HepG2 (cell line): ENCODE measurements around the gene KPNB1. TPM values are rescaled to one million over a fixed set of nuclear protein-coding genes. Genes with fewer than 3 reads are reported as not detected.

Experiments used
- ATF1 ChIP-seq: IDR thresholded peaks from 2 replicates; pipeline ENCODE4 v1.6.1; 2016; ENCODE audit warnings: mild to moderate bottlenecking, control low read depth
- ATF7 ChIP-seq, 2 experiments: fragments of 450-650 bp in 1 of 2; sonication (generic) in 1 of 2; formaldehyde crosslinking in 1 of 2; IDR thresholded peaks; 2 replicates each; pipeline versions ENCODE4 v1.4.0 to v1.6.1; 2016 to 2020; ENCODE audit warnings: antibody characterized with exemption in 1 of 2, mild to moderate bottlenecking in 1 of 2, missing genetic modification reagents in 1 of 2
- ATM ChIP-seq: fragments of 450-650 bp; IDR thresholded peaks from 2 replicates; pipeline ENCODE4 v1.7.1; 2017; ENCODE audit warnings: mild to moderate bottlenecking, borderline replicate concordance
- BORCS8-MEF2B ChIP-seq: sonication (generic); formaldehyde crosslinking; IDR thresholded peaks from 2 replicates; pipeline ENCODE4 v1.8.0; 2022; ENCODE audit warnings: mild to moderate bottlenecking, missing genetic modification reagents
- CCDC6 ChIP-seq: sonication (generic); formaldehyde crosslinking; IDR thresholded peaks from 2 replicates; pipeline ENCODE4 v1.8.1; 2022; ENCODE audit warnings: mild to moderate bottlenecking, missing genetic modification reagents, moderate library complexity
- ETV5 ChIP-seq: IDR thresholded peaks from 2 replicates; pipeline ENCODE4 v1.6.1; 2018; ENCODE audit warnings: missing biosample characterization, missing genetic modification reagents, inconsistent platforms, borderline replicate concordance
- FOSL1 ChIP-seq: sonication (generic); formaldehyde crosslinking; IDR thresholded peaks from 2 replicates; pipeline ENCODE4 v1.9.0; 2021; ENCODE audit warnings: missing genetic modification reagents, borderline replicate concordance
- NR2F2 ChIP-seq: IDR thresholded peaks from 2 replicates; pipeline ENCODE4 v1.6.1; 2012; ENCODE audit warnings: low read depth, inconsistent platforms, borderline replicate concordance
- NR3C1 ChIP-seq: sonication (generic); formaldehyde crosslinking; IDR thresholded peaks from 2 replicates; pipeline ENCODE4 v1.4.0; 2020; ENCODE audit warnings: missing genetic modification reagents
- POLR2AphosphoS2 ChIP-seq: IDR thresholded peaks from 2 replicates; pipeline ENCODE4 v1.6.1; 2011; ENCODE audit warnings: low read depth, low read length, improper control_type of control experiment
- RXRB ChIP-seq: IDR thresholded peaks from 2 replicates; pipeline ENCODE4 v1.6.1; 2016; ENCODE audit warnings: borderline replicate concordance, missing genetic modification reagents, missing compliant biosample characterization
- TBX2 ChIP-seq: sonication (generic); formaldehyde crosslinking; IDR thresholded peaks from 2 replicates; pipeline ENCODE4 v1.5.0; 2020; ENCODE audit warnings: missing genetic modification reagents, mild to moderate bottlenecking, borderline replicate concordance
- ZBTB21 ChIP-seq: sonication (generic); formaldehyde crosslinking; IDR thresholded peaks from 2 replicates; pipeline ENCODE4 v1.4.0; 2020; ENCODE audit warnings: missing genetic modification reagents
- ZNF136 ChIP-seq: sonication (generic); formaldehyde crosslinking; IDR thresholded peaks from 2 replicates; pipeline ENCODE4 v1.8.1; 2022; ENCODE audit warnings: low read depth, mild to moderate bottlenecking, moderate library complexity, missing genetic modification reagents
- ZNF234 ChIP-seq: sonication (generic); formaldehyde crosslinking; conservative IDR thresholded peaks from 2 replicates; pipeline ENCODE4 v1.5.1; 2020; ENCODE audit warnings: mild to moderate bottlenecking, missing genetic modification reagents
- ZNF441 ChIP-seq: sonication (generic); formaldehyde crosslinking; IDR thresholded peaks from 2 replicates; pipeline ENCODE4 v1.7.0; 2021; ENCODE audit warnings: missing genetic modification reagents, borderline replicate concordance
- ZSCAN22 ChIP-seq: sonication (generic); formaldehyde crosslinking; IDR thresholded peaks from 2 replicates; pipeline ENCODE4 v1.4.0; 2020; ENCODE audit warnings: mild to moderate bottlenecking, missing genetic modification reagents
- polyA plus RNA-seq, 8 experiments: library from polyadenylated mRNA; depleted of rRNA in 3 of 8; stranded (reverse) in 7 of 8; unstranded in 1 of 8; fragments of >200 nt; fragmentation: Illumina TruSeq in 4 of 8; extraction: Trizol in 4 of 8; gene quantifications; 2 replicates each; pipeline versions ENCODE4 v1.2.1 to v1.2.3, GENCODE V29; 2011 to 2016; ENCODE audit warnings: low read depth in 4 of 8, missing spikeins in 1 of 8, mixed read lengths in 1 of 8; ENCODE audit not compliant: insufficient read depth in 1 of 8
- total RNA-seq, 5 experiments: library from RNA; depleted of rRNA; stranded (reverse); fragments of >200 nt; fragmentation: Illumina TruSeq; extraction: Trizol; gene quantifications; 2 replicates each; pipeline ENCODE4 v1.2.3, GENCODE V29; 2016; ENCODE audit warnings: low read depth in 1 of 5
- TF ChIP-seq, protein P1 (sequence below): IDR thresholded peaks from 2 replicates; pipeline ENCODE4 v1.4.0; 2020; ENCODE audit warnings: mild to moderate bottlenecking, missing genetic modification reagents
- TF ChIP-seq, protein P2 (sequence below): sonication (generic); formaldehyde crosslinking; IDR thresholded peaks from 2 replicates; pipeline ENCODE4 v1.4.0; 2020; ENCODE audit warnings: missing genetic modification reagents, borderline replicate concordance
- TF ChIP-seq, protein P3 (sequence below): sonication (generic); formaldehyde crosslinking; IDR thresholded peaks from 2 replicates; pipeline ENCODE4 v1.5.0; 2020; ENCODE audit warnings: mild to moderate bottlenecking, low read depth, missing genetic modification reagents, borderline replicate concordance
- TF ChIP-seq, protein P4 (sequence below): IDR thresholded peaks from 2 replicates; pipeline ENCODE4 v1.6.1; 2012; ENCODE audit warnings: low read length, improper control_type of control experiment

KPNB1 gene
- total and polyA plus RNA-seq, 2 of the 13 experiments (the other 11 are each of a cell fraction or from before 2014, with no cell fraction given) = 164 to 424 TPM

DNA sequence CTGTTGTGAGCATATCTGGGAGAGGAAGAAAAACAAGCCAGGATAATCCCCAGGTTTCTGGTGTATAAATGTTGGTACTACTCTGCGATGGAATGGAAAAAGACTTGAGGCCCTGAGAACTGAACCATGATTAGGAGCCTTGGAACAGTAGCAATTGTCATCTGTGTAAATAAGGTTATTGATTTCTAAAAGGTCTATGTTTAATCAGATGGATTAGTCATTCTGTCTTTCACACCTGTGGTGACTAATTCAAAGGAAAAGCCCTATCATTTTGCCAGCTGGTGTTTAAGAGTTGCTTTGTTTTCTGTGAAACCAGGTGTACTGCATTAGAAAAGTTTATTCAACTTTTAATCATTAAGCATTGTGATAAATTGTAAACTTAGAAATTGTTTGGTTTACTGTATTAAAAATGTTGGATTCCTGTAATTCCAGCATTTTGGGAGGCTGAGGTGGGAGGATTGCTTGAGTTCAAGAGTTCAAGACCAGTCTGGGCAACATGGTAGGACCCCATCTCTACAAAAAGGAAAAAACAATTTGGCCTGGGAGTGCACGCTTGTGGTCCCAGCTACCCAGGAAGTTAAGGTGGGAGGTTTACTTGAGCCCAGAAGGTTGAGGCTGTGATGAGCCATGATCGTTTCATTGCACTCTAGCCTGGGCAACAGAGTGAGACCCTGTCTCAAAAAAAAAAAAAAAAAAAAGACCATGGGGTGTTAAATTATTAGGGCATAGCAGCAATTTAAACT lies 29.0 kb upstream of the KPNB1 start (continued):
- TF ChIP-seq, protein P1, sequence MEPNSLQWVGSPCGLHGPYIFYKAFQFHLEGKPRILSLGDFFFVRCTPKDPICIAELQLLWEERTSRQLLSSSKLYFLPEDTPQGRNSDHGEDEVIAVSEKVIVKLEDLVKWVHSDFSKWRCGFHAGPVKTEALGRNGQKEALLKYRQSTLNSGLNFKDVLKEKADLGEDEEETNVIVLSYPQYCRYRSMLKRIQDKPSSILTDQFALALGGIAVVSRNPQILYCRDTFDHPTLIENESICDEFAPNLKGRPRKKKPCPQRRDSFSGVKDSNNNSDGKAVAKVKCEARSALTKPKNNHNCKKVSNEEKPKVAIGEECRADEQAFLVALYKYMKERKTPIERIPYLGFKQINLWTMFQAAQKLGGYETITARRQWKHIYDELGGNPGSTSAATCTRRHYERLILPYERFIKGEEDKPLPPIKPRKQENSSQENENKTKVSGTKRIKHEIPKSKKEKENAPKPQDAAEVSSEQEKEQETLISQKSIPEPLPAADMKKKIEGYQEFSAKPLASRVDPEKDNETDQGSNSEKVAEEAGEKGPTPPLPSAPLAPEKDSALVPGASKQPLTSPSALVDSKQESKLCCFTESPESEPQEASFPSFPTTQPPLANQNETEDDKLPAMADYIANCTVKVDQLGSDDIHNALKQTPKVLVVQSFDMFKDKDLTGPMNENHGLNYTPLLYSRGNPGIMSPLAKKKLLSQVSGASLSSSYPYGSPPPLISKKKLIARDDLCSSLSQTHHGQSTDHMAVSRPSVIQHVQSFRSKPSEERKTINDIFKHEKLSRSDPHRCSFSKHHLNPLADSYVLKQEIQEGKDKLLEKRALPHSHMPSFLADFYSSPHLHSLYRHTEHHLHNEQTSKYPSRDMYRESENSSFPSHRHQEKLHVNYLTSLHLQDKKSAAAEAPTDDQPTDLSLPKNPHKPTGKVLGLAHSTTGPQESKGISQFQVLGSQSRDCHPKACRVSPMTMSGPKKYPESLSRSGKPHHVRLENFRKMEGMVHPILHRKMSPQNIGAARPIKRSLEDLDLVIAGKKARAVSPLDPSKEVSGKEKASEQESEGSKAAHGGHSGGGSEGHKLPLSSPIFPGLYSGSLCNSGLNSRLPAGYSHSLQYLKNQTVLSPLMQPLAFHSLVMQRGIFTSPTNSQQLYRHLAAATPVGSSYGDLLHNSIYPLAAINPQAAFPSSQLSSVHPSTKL (CRISPR knock-in tag) = peak; percentile 57
- TF ChIP-seq ZNF234 (CRISPR knock-in tag) = no peak
- 0 out of 2 replicates have a peak, but pooled peaks have one; percentile 31 for TF ChIP-seq RXRB (CRISPR knock-in tag)
- TF ChIP-seq POLR2AphosphoS2 = no peak
- TF ChIP-seq, protein P2, sequence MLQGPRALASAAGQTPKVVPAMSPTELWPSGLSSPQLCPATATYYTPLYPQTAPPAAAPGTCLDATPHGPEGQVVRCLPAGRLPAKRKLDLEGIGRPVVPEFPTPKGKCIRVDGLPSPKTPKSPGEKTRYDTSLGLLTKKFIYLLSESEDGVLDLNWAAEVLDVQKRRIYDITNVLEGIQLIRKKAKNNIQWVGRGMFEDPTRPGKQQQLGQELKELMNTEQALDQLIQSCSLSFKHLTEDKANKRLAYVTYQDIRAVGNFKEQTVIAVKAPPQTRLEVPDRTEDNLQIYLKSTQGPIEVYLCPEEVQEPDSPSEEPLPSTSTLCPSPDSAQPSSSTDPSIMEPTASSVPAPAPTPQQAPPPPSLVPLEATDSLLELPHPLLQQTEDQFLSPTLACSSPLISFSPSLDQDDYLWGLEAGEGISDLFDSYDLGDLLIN (CRISPR knock-in tag) = no peak
- TF ChIP-seq, protein P3, sequence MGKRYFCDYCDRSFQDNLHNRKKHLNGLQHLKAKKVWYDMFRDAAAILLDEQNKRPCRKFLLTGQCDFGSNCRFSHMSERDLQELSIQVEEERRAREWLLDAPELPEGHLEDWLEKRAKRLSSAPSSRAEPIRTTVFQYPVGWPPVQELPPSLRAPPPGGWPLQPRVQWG = no peak
- no peak for TF ChIP-seq ETV5 (CRISPR knock-in tag)
- no peak for TF ChIP-seq ZNF441
- no peak for TF ChIP-seq ATM
- no peak for TF ChIP-seq ZSCAN22
- TF ChIP-seq NR2F2 = 0 out of 2 replicates have a peak, but pooled peaks have one; percentile 28
- TF ChIP-seq ZNF136 = no peak
- TF ChIP-seq NR3C1 = no peak
- TF ChIP-seq ZBTB21 = no peak
- no peak for TF ChIP-seq BORCS8-MEF2B (CRISPR knock-in tag)
- TF ChIP-seq ATF7 (IDR thresholded peaks at IDR 0.05) = no peak
- no peak for TF ChIP-seq ATF7 (CRISPR knock-in tag; IDR thresholded peaks at IDR 0.05)
- peak; percentile 85 for TF ChIP-seq FOSL1 (CRISPR knock-in tag)
- TF ChIP-seq TBX2 (CRISPR knock-in tag) = peak; percentile 89
- peak; percentile 34; the same call in 1 of the 2 replicates for TF ChIP-seq ATF1 (CRISPR knock-in tag)
- no peak for TF ChIP-seq CCDC6
- TF ChIP-seq, protein P4, sequence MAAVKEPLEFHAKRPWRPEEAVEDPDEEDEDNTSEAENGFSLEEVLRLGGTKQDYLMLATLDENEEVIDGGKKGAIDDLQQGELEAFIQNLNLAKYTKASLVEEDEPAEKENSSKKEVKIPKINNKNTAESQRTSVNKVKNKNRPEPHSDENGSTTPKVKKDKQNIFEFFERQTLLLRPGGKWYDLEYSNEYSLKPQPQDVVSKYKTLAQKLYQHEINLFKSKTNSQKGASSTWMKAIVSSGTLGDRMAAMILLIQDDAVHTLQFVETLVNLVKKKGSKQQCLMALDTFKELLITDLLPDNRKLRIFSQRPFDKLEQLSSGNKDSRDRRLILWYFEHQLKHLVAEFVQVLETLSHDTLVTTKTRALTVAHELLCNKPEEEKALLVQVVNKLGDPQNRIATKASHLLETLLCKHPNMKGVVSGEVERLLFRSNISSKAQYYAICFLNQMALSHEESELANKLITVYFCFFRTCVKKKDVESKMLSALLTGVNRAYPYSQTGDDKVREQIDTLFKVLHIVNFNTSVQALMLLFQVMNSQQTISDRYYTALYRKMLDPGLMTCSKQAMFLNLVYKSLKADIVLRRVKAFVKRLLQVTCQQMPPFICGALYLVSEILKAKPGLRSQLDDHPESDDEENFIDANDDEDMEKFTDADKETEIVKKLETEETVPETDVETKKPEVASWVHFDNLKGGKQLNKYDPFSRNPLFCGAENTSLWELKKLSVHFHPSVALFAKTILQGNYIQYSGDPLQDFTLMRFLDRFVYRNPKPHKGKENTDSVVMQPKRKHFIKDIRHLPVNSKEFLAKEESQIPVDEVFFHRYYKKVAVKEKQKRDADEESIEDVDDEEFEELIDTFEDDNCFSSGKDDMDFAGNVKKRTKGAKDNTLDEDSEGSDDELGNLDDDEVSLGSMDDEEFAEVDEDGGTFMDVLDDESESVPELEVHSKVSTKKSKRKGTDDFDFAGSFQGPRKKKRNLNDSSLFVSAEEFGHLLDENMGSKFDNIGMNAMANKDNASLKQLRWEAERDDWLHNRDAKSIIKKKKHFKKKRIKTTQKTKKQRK = no peak
